ENCODE data around the gene DEPDC5. TPM values are rescaled to one million over a fixed set of nuclear protein-coding genes. Genes with fewer than 3 reads are reported as not detected.

Gene DEPDC5
- total RNA-seq, 2 experiments from 2014 or later, result 43.0 to 77.1 TPM

DNA sequence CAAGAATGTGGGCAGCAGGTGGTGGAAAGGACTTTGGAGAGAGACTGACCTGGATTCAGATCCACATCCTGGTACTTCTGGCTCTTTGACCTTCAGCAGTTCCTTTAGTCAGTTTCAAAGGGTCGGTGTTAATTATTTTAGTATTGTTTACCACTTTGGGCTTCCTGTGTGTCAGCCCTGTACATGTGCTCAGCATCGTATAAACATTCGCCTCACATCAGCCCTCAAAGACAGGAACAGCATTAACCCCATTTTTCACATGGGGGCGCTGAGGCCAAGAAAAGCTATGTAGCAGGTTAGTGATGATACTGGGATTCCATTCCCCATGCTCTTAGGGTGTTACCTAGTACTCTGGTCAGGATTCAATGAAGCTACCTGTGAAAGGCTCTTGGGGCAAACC, 118.4 kb downstream of the DEPDC5 start:
- peak; percentile 27 for DNase-seq (ENCODE audit: low spot score)
- intact Hi-C loops (cut with micrococcal nuclease; ENCODE audit: unreplicated experiment), result loop anchor here (1.0 to 2.0 kb wide), 2 partner anchors 75 to 98 kb away; no protein-coding TSS in a partner anchor

GRCh38 chr22:31874821-31875220, 121.0 kb downstream of the DEPDC5 start:
- Histone ChIP-seq H3K36me3 (ENCODE audit: insufficient read depth, low read length) (peaks cover 80% of the 10 kb centered on the region), H3K4me2 (ENCODE audit: low read length) (no peak overlapping the region), H3K9me3 (ENCODE audit: low read length) (no peaks in the 10 kb centered on the region), H3K79me2 (ENCODE audit: insufficient read depth, low read depth, low read length) (no peaks in the 10 kb centered on the region), H2AFZ (ENCODE audit: low read length) (no peak overlapping the region), H3K4me3 (ENCODE audit: low read depth, low read length, poor library complexity, severe bottlenecking) (no peak overlapping the region), H3K9me2 (ENCODE audit: insufficient read depth, low read length) (no peaks in the 10 kb centered on the region), H3K4me1 (ENCODE audit: insufficient read depth, low read length, poor library complexity, severe bottlenecking) (no peaks in the 10 kb centered on the region), H3K27ac (ENCODE audit: low read depth, low read length, poor library complexity, severe bottlenecking) (no peak overlapping the region), H4K20me1 (ENCODE audit: insufficient read depth, low read length) (no peaks in the 10 kb centered on the region)
- BruUV-seq (replicated peaks), result no TSS peak
- intact Hi-C loops (cut with micrococcal nuclease; ENCODE audit: unreplicated experiment), result no loop called here
- ChIA-PET POLR2A (no interaction called here), CTCF (ENCODE audit: unreplicated experiment) (no interaction called here)
- DNase-seq (ENCODE audit: low spot score), result no peak
- TF ChIP-seq CTCF (conservative IDR thresholded peaks at IDR 0.05; ENCODE audit: low read length), result no peak
- no peak for TF ChIP-seq EZH2phosphoT487 (IDR thresholded peaks at IDR 0.05; ENCODE audit: borderline replicate concordance, low read depth, low read length)

More for the DNA sequence above, 118.4 kb downstream of the DEPDC5 start:
- Histone ChIP-seq H3K4me2 (ENCODE audit: low read length) (no peak overlapping the region), H4K20me1 (ENCODE audit: insufficient read depth, low read length) (no peaks in the 10 kb centered on the region), H3K79me2 (ENCODE audit: insufficient read depth, low read depth, low read length) (no peaks in the 10 kb centered on the region), H3K9me3 (ENCODE audit: low read length) (no peaks in the 10 kb centered on the region), H3K4me1 (ENCODE audit: insufficient read depth, low read length, poor library complexity, severe bottlenecking) (no peaks in the 10 kb centered on the region), H3K4me3 (ENCODE audit: low read depth, low read length, poor library complexity, severe bottlenecking) (no peak overlapping the region), H3K36me3 (ENCODE audit: insufficient read depth, low read length) (peaks cover 73% of the 10 kb centered on the region), H2AFZ (ENCODE audit: low read length) (no peak overlapping the region), H3K9me2 (ENCODE audit: insufficient read depth, low read length) (no peaks in the 10 kb centered on the region), H3K27ac (ENCODE audit: low read depth, low read length, poor library complexity, severe bottlenecking) (no peak overlapping the region)
- POLR2A ChIA-PET, result no interaction called here
- CTCF ChIA-PET (ENCODE audit: unreplicated experiment), result no interaction called here
- no TSS peak for BruUV-seq (replicated peaks)
- TF ChIP-seq EZH2phosphoT487 (IDR thresholded peaks at IDR 0.05; ENCODE audit: borderline replicate concordance, low read depth, low read length) (no peak), CTCF (conservative IDR thresholded peaks at IDR 0.05; ENCODE audit: low read length) (peak; percentile 69)

- no TSS peak for BruUV-seq (replicated peaks)
- Histone ChIP-seq H3K4me2 (ENCODE audit: low read length) (no peak overlapping the region), H3K36me3 (ENCODE audit: insufficient read depth, low read length) (peaks cover 75% of the 10 kb centered on the region), H3K9me2 (ENCODE audit: insufficient read depth, low read length) (no peaks in the 10 kb centered on the region), H3K79me2 (ENCODE audit: insufficient read depth, low read depth, low read length) (no peaks in the 10 kb centered on the region), H3K27ac (ENCODE audit: low read depth, low read length, poor library complexity, severe bottlenecking) (no peak overlapping the region), H3K4me1 (ENCODE audit: insufficient read depth, low read length, poor library complexity, severe bottlenecking) (no peaks in the 10 kb centered on the region), H4K20me1 (ENCODE audit: insufficient read depth, low read length) (no peaks in the 10 kb centered on the region), H3K4me3 (ENCODE audit: low read depth, low read length, poor library complexity, severe bottlenecking) (no peak overlapping the region), H2AFZ (ENCODE audit: low read length) (no peak overlapping the region), H3K9me3 (ENCODE audit: low read length) (no peaks in the 10 kb centered on the region)
- POLR2A ChIA-PET, result interaction anchor here (0.6 to 1.0 kb wide), 2 partner anchors 63 to 171 kb away, joined by 3 to 4 read pairs; no protein-coding TSS in a partner anchor
- TF ChIP-seq CTCF (conservative IDR thresholded peaks at IDR 0.05; ENCODE audit: low read length) (no peak), EZH2phosphoT487 (IDR thresholded peaks at IDR 0.05; ENCODE audit: borderline replicate concordance, low read depth, low read length) (no peak)
- DNase-seq (ENCODE audit: low spot score), result no peak
- CTCF ChIA-PET (ENCODE audit: unreplicated experiment), result no interaction called here
- intact Hi-C loops (cut with micrococcal nuclease; ENCODE audit: unreplicated experiment), result no loop called here
Measured at GRCh38 chr22:31876156-31876920, 122.5 kb downstream of the DEPDC5 start.
